Transverse colon (tissue), 4 donors: ENCODE data around the gene ADAMTS14. TPM values are rescaled to one million over a fixed set of nuclear protein-coding genes. Genes with fewer than 3 reads are reported as not detected.
"Not testable (repeated sequence)": the region's sequence is repeated elsewhere in the genome, so short reads cannot be mapped to it uniquely, and the experiment has no call there.

ENCODE experiments used
- DNase-seq: peaks from one replicate; pipeline ENCODE4 v3.0.0-alpha.2; 2019
- H3K27ac ChIP-seq, 4 donors: fragments of 200-600 bp; sonication (generic); 2 replicates each; pipeline ENCODE4 v1.5.1; 2016 to 2018; ENCODE audit warnings: inconsistent platforms in 4 of 4
- H3K27me3 ChIP-seq: fragments of 200-600 bp; sonication (generic); 2 replicates; pipeline ENCODE4 v1.5.1; 2017; ENCODE audit warnings: inconsistent platforms
- H3K36me3 ChIP-seq, 4 donors: fragments of 200-600 bp; sonication (generic); 2 replicates each; pipeline ENCODE4 v1.5.1; 2017 to 2019; ENCODE audit warnings: inconsistent platforms in 4 of 4
- H3K4me1 ChIP-seq, 4 donors: fragments of 200-600 bp; sonication (generic); 2 replicates each; pipeline ENCODE4 v1.5.1; 2017 to 2020; ENCODE audit warnings: inconsistent platforms in 4 of 4
- H3K4me3 ChIP-seq, 4 donors: fragments of 200-600 bp; sonication (generic); 1 replicate in 1 of 4; 2 replicates in 3 of 4; pipeline versions ENCODE4 v1.5.1 to v1.6.1; 2017 to 2019; ENCODE audit warnings: inconsistent platforms in 4 of 4
- H3K9me3 ChIP-seq, 2 donors: fragments of 200-600 bp; sonication (generic); 2 replicates each; pipeline ENCODE4 v1.5.1; 2017 to 2019; ENCODE audit warnings: inconsistent platforms in 2 of 2
- EP300 ChIP-seq: sonication (generic); formaldehyde crosslinking; IDR thresholded peaks from one replicate; pipeline ENCODE4 v1.6.1; 2017; ENCODE audit warnings: antibody characterized with exemption, low read depth
- POLR2A ChIP-seq: fragments of 450-650 bp; IDR thresholded peaks from one replicate; pipeline ENCODE4 v1.6.1; 2016; ENCODE audit warnings: antibody characterized with exemption, mild to moderate bottlenecking, moderate library complexity
- POLR2AphosphoS5 ChIP-seq, 3 donors: sonication (generic); formaldehyde crosslinking; IDR thresholded peaks; one replicate each; pipeline ENCODE4 v1.6.1; 2016; ENCODE audit warnings: antibody characterized with exemption in 3 of 3
- WGBS, 2 donors: methylation state at CpG; one replicate each; pipeline ENCODE4 v1.1.5; 2018; ENCODE audit warnings: low coverage in 1 of 2; 5-methylcytosine and 5-hydroxymethylcytosine counted together
- in situ Hi-C, 4 donors: fragments of 200-750 bp; cut with MboI; loops; one replicate each; pipeline versions ENCODE4 v1.15.0 to v1.15.1; 2017; ENCODE audit warnings: low sequenced_read_pairs in 3 of 4, low pct_ligation_motif_present in 1 of 4, low pct_unique_long_range_greater_than_20kb in 1 of 4
- intact Hi-C: fragments of 100-400 bp; cut with DNase I; formaldehyde crosslinking; loops from one replicate; pipeline ENCODE4 v1.15.1; 2023; ENCODE audit warnings: low total_unique reads
- total RNA-seq, 4 donors: library from RNA; depleted of rRNA; stranded (reverse); fragments of >200 nt; gene quantifications; one replicate each; pipeline ENCODE4 v1.1.0, GENCODE V29; 2016
- TF ChIP-seq, protein P1 (sequence below), 5 experiments: fragments of 200-600 bp in 3 of 5; fragments of 450-650 bp in 2 of 5; sonication (generic) in 3 of 5; IDR thresholded peaks; 1 replicate in 2 of 5; 2 replicates in 3 of 5; pipeline ENCODE4 v1.5.1; 2016 to 2017; ENCODE audit warnings: antibody characterized with exemption in 5 of 5, inconsistent platforms in 3 of 5, mild to moderate bottlenecking in 2 of 5, moderate library complexity in 1 of 5

The ADAMTS14 gene
- total RNA-seq, 4 donors from 2014 or later = 0.95 to 3.8 (median 1.4) TPM

DNA sequence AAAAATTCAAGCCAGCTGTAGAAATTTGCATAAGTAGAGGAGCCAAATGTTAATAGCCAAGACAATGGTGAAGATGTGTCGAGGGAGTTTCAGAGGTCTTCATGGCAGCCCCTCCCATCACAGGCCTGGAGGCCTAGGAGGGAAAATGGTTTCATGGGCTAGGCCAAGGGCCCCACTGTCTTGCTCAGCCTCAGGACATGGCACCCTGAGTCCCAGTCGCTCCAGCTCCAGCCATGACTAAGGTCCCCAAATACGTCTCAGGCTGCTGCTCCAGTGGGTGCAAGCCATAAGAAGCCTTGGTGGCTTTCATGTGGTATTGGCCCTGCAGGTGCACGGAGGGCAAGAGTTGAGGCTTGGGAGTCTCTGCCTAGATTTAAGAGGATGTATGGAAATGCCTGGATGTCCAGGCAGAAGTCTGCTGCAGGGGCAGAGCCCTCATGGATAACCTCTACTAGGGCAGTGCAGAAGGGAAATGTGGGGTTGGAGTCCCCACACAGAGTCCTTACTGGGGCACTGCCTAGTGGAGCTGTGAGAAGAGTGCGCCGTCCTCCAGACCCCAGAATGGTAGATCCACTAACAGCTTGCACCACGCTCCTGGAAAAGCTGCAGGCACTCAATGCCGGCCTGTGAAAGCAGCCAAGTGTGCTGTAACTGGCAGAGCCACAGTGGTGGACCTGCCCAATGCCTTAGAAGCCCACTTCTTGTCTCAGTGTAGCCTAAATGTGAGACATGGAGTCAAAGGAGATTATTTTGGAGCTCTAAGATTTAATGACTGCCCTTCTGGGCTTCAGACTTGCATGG is 93.7 kb downstream of the ADAMTS14 start:
- DNase-seq = no peak
- intact Hi-C loops = no loop called here
- no peak for TF ChIP-seq EP300
- TF ChIP-seq, protein P1, sequence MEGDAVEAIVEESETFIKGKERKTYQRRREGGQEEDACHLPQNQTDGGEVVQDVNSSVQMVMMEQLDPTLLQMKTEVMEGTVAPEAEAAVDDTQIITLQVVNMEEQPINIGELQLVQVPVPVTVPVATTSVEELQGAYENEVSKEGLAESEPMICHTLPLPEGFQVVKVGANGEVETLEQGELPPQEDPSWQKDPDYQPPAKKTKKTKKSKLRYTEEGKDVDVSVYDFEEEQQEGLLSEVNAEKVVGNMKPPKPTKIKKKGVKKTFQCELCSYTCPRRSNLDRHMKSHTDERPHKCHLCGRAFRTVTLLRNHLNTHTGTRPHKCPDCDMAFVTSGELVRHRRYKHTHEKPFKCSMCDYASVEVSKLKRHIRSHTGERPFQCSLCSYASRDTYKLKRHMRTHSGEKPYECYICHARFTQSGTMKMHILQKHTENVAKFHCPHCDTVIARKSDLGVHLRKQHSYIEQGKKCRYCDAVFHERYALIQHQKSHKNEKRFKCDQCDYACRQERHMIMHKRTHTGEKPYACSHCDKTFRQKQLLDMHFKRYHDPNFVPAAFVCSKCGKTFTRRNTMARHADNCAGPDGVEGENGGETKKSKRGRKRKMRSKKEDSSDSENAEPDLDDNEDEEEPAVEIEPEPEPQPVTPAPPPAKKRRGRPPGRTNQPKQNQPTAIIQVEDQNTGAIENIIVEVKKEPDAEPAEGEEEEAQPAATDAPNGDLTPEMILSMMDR (IDR thresholded peaks at IDR 0.05) = no peak
- no peak for TF ChIP-seq POLR2AphosphoS5 (IDR thresholded peaks at IDR 0.05)
- TF ChIP-seq POLR2A = no peak
- H3K4me3 ChIP-seq = no peak overlapping the region
- H3K27ac ChIP-seq = no peak overlapping the region
- WGBS, 2 donors = 91 to 100% methylated on average over 1 to 8 of the region's 8 CpGs
- no peaks in the 10 kb centered on the region for H3K4me1 ChIP-seq
- H3K36me3 ChIP-seq = no peaks in the 10 kb centered on the region
- in situ Hi-C loops = loop anchor here in 3 of 4 donors (10.0 to 25.0 kb wide), 2 partner anchors 221 to 304 kb away; no protein-coding TSS in a partner anchor
- H3K27me3 ChIP-seq = no peaks in the 10 kb centered on the region
- no peaks in the 10 kb centered on the region for H3K9me3 ChIP-seq

GRCh38 chr10:70768026-70768685 is 95.8 kb downstream of the ADAMTS14 start:
- in situ Hi-C loops = loop anchor here in 3 of 4 donors (10.0 to 25.0 kb wide), 2 partner anchors 223 to 306 kb away; no protein-coding TSS in a partner anchor
- H3K9me3 ChIP-seq, H3K27me3 ChIP-seq, H3K4me1 ChIP-seq, intact Hi-C loops, H3K4me3 ChIP-seq, H3K27ac ChIP-seq, H3K36me3 ChIP-seq, DNase-seq: not testable (repeated sequence)
- whole genome bisulfite sequencing, 2 donors = 64 to 69% methylated on average over 5 to 6 of the region's 6 CpGs

- TF ChIP-seq POLR2A = no peak
- TF ChIP-seq, protein P1 (IDR thresholded peaks at IDR 0.05) = no peak
- TF ChIP-seq POLR2AphosphoS5 (IDR thresholded peaks at IDR 0.05) = no peak
- no peak for TF ChIP-seq EP300
- H3K27ac ChIP-seq = no peak overlapping the region
- intact Hi-C loops = no loop called here
Observed at GRCh38 chr10:70769121-70769520, 96.8 kb downstream of the ADAMTS14 start.

DNA sequence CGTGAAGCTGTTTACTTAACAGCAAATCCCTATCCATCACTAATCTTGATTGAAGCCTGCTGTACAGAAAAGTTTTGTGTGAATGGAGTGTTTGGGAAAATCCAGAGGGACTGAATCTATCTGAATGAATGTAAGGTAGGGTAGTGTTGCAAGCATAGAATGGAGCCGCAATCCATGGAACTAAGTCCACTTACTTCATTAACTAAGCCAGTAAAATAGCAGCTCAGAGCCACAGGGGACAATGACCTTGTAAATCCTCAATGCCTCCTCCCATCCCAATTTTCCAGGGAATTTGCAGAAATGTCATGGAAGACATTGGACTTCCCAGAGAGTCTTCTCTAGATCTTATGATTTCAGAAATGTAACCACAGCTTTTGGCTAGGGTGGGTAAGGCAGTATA is 97.7 kb downstream of the ADAMTS14 start:
- Histone ChIP-seq H3K36me3 (no peaks in the 10 kb centered on the region), H3K27me3 (no peaks in the 10 kb centered on the region), H3K27ac (no peak overlapping the region), H3K4me1 (no peaks in the 10 kb centered on the region), H3K4me3 (no peak overlapping the region), H3K9me3 (no peaks in the 10 kb centered on the region)
- 92 to 100% methylated on average over 1 to 2 of the region's 2 CpGs for WGBS, 2 donors
- intact Hi-C loops (no loop called here), in situ Hi-C loops (loop anchor here in 2 of 4 donors (25.0 kb wide), 1 partner anchor 308 kb away; no protein-coding TSS in a partner anchor)
- no peak for TF ChIP-seq EP300
- TF ChIP-seq, protein P1 (IDR thresholded peaks at IDR 0.05) = no peak
- no peak for TF ChIP-seq POLR2AphosphoS5 (IDR thresholded peaks at IDR 0.05)
- no peak for TF ChIP-seq POLR2A
- DNase-seq = no peak

More at GRCh38 chr10:70769121-70769520, 96.8 kb downstream of the ADAMTS14 start:
- H3K4me1 ChIP-seq = no peaks in the 10 kb centered on the region
- no peaks in the 10 kb centered on the region for H3K36me3 ChIP-seq
- no peak overlapping the region for H3K4me3 ChIP-seq
- DNase-seq = no peak
- WGBS, 2 donors = 73 to 75% methylated on average over 4 of the region's 4 CpGs
- no peaks in the 10 kb centered on the region for H3K9me3 ChIP-seq
- no peaks in the 10 kb centered on the region for H3K27me3 ChIP-seq
- in situ Hi-C loops = loop anchor here in 3 of 4 donors (10.0 to 25.0 kb wide), 2 partner anchors 224 to 307 kb away; no protein-coding TSS in a partner anchor

GRCh38 chr10:70770516-70770915 is 98.2 kb downstream of the ADAMTS14 start:
- H3K4me1 ChIP-seq, H3K9me3 ChIP-seq, H3K4me3 ChIP-seq, intact Hi-C loops, H3K27ac ChIP-seq, H3K36me3 ChIP-seq, DNase-seq, H3K27me3 ChIP-seq: not testable (repeated sequence)
- in situ Hi-C loops = loop anchor here in 2 of 4 donors (25.0 kb wide), 1 partner anchor 308 kb away; no protein-coding TSS in a partner anchor
- WGBS, 2 donors = 83% methylated on average over 7 of the region's 7 CpGs; no CpG with 5 or more reads in 1 of the 2 donors
